WI38 (cell line): Measurements from ENCODE around the gene ERGIC1.

ENCODE experiments used
- H3K4me3 ChIP-seq: 2 replicates; pipeline ENCODE4 v1.5.1; 2011; ENCODE audit warnings: low read depth, mild to moderate bottlenecking, control low read depth, low read length
- TF ChIP-seq, protein P1 (sequence below): IDR thresholded peaks from 2 replicates; pipeline ENCODE4 v1.5.1; 2012; ENCODE audit warnings: low read depth, mild to moderate bottlenecking, control low read depth, low read length

The ERGIC1 gene

DNA sequence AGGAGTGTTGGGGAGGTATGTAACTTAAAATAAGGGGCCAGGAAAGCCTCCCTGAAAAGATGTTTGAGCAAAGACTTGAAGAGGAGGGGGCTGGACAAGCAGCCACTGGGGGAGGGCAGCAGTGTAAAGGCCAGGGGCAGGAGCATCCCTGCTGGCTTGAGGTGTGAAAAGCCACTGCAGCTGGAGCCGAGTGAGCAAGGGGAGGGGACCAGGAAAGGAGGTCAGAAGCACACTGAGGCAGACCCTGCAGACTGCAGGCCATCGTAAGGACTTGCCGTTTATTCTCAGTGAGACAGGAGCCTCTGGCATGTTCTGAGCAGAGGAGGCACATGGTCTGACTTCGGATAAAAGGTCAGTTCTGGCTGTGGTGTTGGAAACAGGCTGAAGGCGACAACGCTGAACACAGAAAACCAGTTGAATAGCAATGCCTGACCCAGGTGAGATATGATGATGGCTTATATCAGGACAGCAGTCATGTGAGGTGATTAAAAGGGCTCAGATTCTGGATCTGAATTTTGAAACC, 10.2 kb upstream of the ERGIC1 start:
- no peak overlapping the region for H3K4me3 ChIP-seq
- TF ChIP-seq, protein P1, sequence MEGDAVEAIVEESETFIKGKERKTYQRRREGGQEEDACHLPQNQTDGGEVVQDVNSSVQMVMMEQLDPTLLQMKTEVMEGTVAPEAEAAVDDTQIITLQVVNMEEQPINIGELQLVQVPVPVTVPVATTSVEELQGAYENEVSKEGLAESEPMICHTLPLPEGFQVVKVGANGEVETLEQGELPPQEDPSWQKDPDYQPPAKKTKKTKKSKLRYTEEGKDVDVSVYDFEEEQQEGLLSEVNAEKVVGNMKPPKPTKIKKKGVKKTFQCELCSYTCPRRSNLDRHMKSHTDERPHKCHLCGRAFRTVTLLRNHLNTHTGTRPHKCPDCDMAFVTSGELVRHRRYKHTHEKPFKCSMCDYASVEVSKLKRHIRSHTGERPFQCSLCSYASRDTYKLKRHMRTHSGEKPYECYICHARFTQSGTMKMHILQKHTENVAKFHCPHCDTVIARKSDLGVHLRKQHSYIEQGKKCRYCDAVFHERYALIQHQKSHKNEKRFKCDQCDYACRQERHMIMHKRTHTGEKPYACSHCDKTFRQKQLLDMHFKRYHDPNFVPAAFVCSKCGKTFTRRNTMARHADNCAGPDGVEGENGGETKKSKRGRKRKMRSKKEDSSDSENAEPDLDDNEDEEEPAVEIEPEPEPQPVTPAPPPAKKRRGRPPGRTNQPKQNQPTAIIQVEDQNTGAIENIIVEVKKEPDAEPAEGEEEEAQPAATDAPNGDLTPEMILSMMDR: no peak

DNA sequence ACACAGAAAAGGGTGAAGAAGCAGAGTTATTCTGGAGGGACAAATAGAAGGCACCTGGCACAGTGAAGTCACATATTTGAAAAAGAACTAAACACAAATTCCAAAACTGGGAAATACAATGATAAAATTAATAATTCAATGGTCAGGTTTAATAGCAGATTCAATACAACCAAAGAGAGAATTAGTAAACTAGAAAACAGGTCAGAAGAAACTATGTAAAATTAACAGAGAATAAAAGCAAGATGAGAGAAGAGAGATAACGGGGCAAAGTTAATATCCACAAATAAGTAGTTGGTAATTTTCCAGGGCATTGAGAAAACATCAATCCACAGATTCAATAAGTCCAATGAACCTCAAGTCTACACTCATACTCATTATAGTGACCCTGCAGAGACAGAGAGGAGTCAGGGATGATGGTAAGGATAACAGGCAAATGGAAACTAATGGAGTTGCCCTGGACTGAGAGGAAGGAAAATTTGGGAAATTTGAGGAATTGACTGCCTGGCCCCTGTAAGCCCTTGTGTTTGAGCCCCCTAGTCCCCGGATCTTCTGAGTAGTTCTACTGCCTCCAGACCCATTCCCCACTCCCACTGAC, 8.3 kb upstream of the ERGIC1 start:
- TF ChIP-seq, protein P1: no peak

DNA sequence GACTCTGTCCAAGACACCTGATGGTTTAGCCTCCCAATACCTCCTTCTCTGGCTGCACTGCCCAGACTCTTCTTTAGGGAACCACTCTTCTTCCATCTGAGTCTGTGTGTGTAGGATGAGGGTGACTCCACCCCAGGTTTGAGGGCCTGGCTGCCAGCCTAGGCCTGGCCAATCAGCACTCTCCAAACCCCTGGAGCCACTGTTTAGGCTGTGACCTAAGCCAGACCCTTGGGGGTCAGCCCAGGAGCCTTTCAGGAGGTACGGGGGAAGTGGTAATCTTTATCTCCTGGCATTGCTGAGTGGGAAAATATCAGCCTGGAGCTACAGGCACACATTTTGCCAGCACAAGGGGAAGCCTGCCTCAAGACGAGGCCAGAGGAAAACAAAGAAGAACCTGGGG, 6.2 kb upstream of the ERGIC1 start:
- TF ChIP-seq, protein P1: no peak

More for the DNA sequence above, 8.3 kb upstream of the ERGIC1 start:
- no peak overlapping the region for H3K4me3 ChIP-seq

DNA sequence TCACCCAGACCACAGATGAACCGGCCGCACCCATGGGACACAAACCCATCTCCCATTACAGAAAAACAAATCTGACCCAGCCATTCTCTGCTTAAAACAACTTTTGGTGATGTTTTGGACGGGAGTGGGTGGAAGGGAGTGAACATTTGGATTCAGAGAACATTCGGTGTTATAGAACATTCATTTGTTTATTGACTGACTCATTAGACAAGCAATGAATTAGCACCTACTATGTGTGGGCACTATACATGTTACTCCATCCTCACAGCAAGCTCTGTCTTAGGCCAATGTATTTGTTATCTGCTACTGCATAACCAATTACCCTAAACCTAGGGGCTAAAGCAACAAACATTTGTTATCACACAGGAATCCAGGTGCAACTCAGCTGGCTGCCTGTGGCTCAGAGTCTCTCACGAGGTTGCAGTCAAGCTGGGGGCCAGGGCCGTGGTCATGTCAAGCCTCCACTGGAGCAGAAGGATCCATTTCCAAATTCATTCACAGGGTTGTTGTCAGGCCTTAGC, 5.1 kb upstream of the ERGIC1 start:
- no peak overlapping the region for H3K4me3 ChIP-seq
- TF ChIP-seq, protein P1: no peak

More for the DNA sequence above, 6.2 kb upstream of the ERGIC1 start:
- no peak overlapping the region for H3K4me3 ChIP-seq

- TF ChIP-seq, protein P1: no peak
Measured at GRCh38 chr5:172830275-172830799, 3.7 kb upstream of the ERGIC1 start.

DNA sequence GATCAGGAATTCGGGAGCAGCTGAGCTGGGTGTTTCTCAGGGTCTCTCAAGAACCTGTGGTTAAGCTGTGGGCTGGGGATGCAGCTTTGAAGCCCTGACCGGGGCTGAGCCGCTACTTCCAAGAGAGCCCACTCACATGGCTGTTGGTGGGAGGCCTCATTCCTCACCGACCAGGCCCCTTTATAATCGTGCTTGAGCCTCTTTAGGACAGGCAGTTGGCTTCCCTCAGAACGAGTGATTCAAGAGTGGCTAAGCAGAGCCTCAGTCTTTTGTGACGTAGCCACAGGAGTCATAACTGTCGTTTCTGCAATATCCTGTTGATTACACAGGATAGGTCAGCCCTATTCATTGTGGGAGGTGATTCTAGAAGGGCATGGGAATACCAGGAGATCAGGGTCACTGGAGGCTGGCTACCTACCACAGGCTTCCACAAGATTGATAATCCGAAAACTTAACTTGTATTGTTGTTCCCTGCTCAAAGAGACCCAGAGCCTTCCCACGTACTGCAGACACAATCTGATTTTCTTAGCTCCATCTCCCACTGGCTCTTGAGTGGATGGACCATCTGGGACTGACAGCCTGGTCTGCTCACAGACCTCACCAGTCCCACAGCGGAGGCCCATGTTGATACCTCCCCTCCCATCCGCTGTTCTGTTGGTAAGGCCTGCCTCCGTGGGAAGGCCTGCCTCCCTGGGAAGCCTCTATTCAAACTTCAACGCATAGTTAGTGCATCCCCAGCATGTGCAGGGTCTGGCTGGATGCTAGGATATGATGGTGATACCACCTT, 3.0 kb upstream of the ERGIC1 start:
- TF ChIP-seq, protein P1: no peak
- no peak overlapping the region for H3K4me3 ChIP-seq

More at GRCh38 chr5:172830275-172830799, 3.7 kb upstream of the ERGIC1 start:
- no peak overlapping the region for H3K4me3 ChIP-seq
